SU-DHL-6 (cell line): ENCODE measurements around the gene SH3GLB2.

Source experiments
- H2AFZ ChIP-seq: fragments of 200-600 bp; sonication (generic); 2 replicates; pipeline ENCODE4 v1.6.1; 2014; ENCODE audit warnings: low read depth, mild to moderate bottlenecking, moderate library complexity, mixed read lengths, antibody characterized with exemption, low read length; ENCODE audit not compliant: severe bottlenecking
- H3F3A ChIP-seq: fragments of 200-600 bp; shearing (Covaris generic); 2 replicates; pipeline ENCODE4 v1.6.0; 2016; ENCODE audit warnings: antibody characterized with exemption, mild to moderate bottlenecking; ENCODE audit not compliant: insufficient read depth
- H3K27ac ChIP-seq: fragments of 200-600 bp; sonication (generic); 2 replicates; pipeline ENCODE4 v1.5.1; 2016; ENCODE audit warnings: low read depth, mild to moderate bottlenecking, low read length, moderate library complexity, mixed read lengths
- H3K27me3 ChIP-seq: fragments of 200-600 bp; sonication (generic), shearing (Covaris generic); 2 replicates; pipeline ENCODE4 v1.6.0; 2014; ENCODE audit warnings: mild to moderate bottlenecking, low read length
- H3K36me3 ChIP-seq: fragments of 200-600 bp; sonication (generic); 2 replicates; pipeline ENCODE4 v1.6.1; 2014; ENCODE audit warnings: mild to moderate bottlenecking, low read length, mixed read lengths
- H3K4me2 ChIP-seq: fragments of 300-600, 200-600 bp; shearing (Covaris generic), sonication (generic); 2 replicates; pipeline ENCODE4 v1.6.0; 2014; ENCODE audit warnings: low read length, low read depth, mild to moderate bottlenecking; ENCODE audit not compliant: poor library complexity, severe bottlenecking
- H3K4me3 ChIP-seq: fragments of 200-600 bp; sonication (generic); 2 replicates; pipeline ENCODE4 v1.5.1; 2014; ENCODE audit warnings: antibody characterized with exemption, low read length, mild to moderate bottlenecking, mixed read lengths; ENCODE audit not compliant: insufficient read depth, poor library complexity, severe bottlenecking
- H3K79me2 ChIP-seq: fragments of 200-600 bp; sonication (generic); 2 replicates; pipeline ENCODE4 v1.6.1; 2014; ENCODE audit warnings: mild to moderate bottlenecking, low read length, moderate library complexity; ENCODE audit not compliant: insufficient read depth
- H3K9ac ChIP-seq: fragments of 200-600 bp; sonication (generic); 2 replicates; pipeline ENCODE4 v1.7.0; 2014; ENCODE audit warnings: mild to moderate bottlenecking, low read length
- H3K9me2 ChIP-seq: fragments of 200-600 bp; sonication (generic); replicated peaks from 2 replicates; pipeline ENCODE4 v1.6.1; 2014; ENCODE audit warnings: low read length; ENCODE audit not compliant: insufficient read depth
- H3K9me3 ChIP-seq: fragments of 200-600 bp; sonication (generic); 2 replicates; pipeline ENCODE4 v1.6.1; 2014; ENCODE audit warnings: low read length, mixed read lengths; ENCODE audit not compliant: insufficient read depth
- H4K20me1 ChIP-seq: fragments of 200-600 bp; sonication (generic); 2 replicates; pipeline ENCODE4 v1.6.1; 2014; ENCODE audit warnings: low read depth, mild to moderate bottlenecking, antibody characterized with exemption, low read length, moderate library complexity, mixed read lengths
- EZH2phosphoT487 ChIP-seq: fragments of 200-600 bp; sonication (generic), shearing (Covaris generic); conservative IDR thresholded peaks from 2 replicates; pipeline ENCODE4 v1.6.1; 2018; ENCODE audit warnings: mild to moderate bottlenecking, antibody characterized with exemption, low read length, moderate library complexity, mixed read lengths
- TF ChIP-seq, protein P1 (sequence below): fragments of 200-600 bp; sonication (generic); IDR thresholded peaks from one replicate; pipeline ENCODE4 v1.5.1; 2017; ENCODE audit warnings: antibody characterized with exemption, mild to moderate bottlenecking, low read length, moderate library complexity; ENCODE audit not compliant: insufficient read depth, poor library complexity, severe bottlenecking

SH3GLB2 gene

DNA sequence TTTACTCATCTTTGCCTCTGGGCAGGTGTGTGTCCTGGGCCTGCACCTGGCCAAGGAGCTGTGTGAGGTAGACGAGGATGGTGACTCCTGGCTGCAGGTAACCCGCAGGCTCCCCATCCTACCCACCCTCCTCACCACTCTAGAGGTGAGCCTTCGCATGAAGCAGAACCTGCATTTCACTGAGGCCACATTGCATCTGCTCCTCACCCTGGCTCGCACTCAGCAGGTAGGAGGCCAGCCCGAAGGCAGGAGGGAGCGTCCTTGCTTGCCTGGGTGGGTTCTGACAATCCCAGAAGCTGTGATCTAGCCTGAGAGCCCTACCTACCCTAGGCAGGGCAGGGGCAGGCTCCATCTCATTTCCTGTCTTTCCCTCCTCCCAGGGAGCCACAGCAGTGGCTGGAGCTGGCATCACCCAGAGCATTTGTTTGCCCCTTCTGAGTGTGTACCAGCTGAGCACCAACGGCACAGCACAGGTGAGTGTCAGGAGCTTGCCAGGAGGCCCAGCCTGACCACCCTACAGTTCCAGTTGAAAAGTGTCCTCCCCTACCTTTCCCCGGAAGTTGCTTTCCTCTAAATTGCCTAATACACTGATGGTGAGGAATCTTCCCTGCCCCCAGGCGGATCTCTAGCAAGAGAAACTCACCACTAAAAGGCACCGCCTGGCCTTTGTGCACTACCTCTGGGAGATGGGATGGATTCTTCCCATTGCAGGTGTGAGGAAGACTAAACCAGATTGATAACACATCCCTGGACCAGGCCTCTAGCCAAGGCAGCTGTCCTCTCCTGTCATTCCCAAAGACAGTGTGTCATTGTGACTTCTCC, 26.4 kb downstream of the SH3GLB2 start:
- TF ChIP-seq EZH2phosphoT487 = no peak
- TF ChIP-seq, protein P1, sequence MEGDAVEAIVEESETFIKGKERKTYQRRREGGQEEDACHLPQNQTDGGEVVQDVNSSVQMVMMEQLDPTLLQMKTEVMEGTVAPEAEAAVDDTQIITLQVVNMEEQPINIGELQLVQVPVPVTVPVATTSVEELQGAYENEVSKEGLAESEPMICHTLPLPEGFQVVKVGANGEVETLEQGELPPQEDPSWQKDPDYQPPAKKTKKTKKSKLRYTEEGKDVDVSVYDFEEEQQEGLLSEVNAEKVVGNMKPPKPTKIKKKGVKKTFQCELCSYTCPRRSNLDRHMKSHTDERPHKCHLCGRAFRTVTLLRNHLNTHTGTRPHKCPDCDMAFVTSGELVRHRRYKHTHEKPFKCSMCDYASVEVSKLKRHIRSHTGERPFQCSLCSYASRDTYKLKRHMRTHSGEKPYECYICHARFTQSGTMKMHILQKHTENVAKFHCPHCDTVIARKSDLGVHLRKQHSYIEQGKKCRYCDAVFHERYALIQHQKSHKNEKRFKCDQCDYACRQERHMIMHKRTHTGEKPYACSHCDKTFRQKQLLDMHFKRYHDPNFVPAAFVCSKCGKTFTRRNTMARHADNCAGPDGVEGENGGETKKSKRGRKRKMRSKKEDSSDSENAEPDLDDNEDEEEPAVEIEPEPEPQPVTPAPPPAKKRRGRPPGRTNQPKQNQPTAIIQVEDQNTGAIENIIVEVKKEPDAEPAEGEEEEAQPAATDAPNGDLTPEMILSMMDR = no peak

DNA sequence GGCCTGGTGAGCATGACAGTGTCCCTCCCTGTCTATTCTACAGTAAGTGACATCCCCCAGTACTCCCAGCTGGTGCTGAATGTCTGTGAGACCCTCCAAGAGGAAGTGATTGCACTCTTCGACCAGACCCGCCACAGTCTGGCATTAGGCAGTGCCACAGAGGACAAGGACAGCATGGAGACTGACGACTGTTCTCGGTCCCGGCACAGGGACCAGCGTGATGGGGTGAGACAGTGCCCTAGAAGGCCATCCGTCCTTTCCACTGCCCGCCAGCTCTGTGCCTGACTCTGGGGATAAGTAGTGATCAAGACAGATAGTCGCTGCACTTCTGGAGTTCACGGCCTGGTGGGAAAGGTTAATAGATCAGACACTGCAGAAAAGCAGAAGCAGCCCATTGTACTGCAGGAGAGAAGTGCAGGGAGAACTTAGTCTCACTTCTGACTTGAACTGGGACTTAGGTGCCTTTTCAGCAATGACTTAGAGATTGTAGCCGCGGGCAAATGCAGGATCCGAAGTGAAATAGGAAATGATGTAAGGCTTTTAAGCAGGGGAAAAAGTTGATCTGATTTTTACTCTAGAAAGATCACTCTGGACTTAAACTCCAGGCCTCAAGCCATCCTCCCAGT, 28.4 kb downstream of the SH3GLB2 start:
- Histone ChIP-seq H3K9me3 (no peaks in the 10 kb centered on the region), H4K20me1 (no peaks in the 10 kb centered on the region)

More for the DNA sequence above, 26.4 kb downstream of the SH3GLB2 start:
- Histone ChIP-seq H3K36me3 (peaks cover 8% of the 10 kb centered on the region; the same call in 1 of the 2 replicates), H2AFZ (no peak overlapping the region), H3F3A (peaks cover 10% of the 10 kb centered on the region), H3K79me2 (no peaks in the 10 kb centered on the region), H3K9me3 (no peaks in the 10 kb centered on the region), H3K9ac (no peak overlapping the region), H3K4me3 (no peak overlapping the region), H3K27me3 (no peaks in the 10 kb centered on the region), H3K4me2 (no peak overlapping the region), H4K20me1 (no peaks in the 10 kb centered on the region), H3K27ac (no peak overlapping the region), H3K9me2 (no peaks in the 10 kb centered on the region)

DNA sequence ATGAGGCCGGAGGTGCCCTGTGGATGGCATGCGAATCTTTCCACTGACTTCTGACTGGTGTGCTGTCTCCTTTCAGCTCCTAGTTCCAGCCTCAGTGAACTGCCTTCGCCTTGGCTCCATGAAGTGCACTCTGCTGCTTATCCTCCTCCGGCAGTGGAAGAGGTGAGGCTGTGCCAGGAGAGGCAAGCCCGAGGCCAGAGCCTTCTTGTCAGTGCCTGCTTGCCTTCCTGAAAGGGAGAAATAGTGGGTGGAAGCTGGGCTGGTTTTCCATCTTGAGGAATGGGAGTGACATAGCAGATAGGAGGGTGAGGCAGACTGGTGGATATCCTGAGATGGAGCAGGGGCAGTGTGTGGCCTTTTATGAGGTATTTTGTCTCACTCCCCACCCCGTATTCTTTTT, 29.7 kb downstream of the SH3GLB2 start:
- TF ChIP-seq, protein P1 = no peak
- no peak for TF ChIP-seq EZH2phosphoT487
- H3K9ac ChIP-seq = no peak overlapping the region
- H3K4me3 ChIP-seq = no peak overlapping the region
- no peak overlapping the region for H2AFZ ChIP-seq
- H3F3A ChIP-seq = no peaks in the 10 kb centered on the region
- no peaks in the 10 kb centered on the region for H3K9me3 ChIP-seq
- H3K36me3 ChIP-seq = peaks cover 33% of the 10 kb centered on the region
- no peaks in the 10 kb centered on the region for H3K79me2 ChIP-seq
- no peaks in the 10 kb centered on the region for H3K27me3 ChIP-seq
- no peaks in the 10 kb centered on the region for H4K20me1 ChIP-seq
- H3K9me2 ChIP-seq = no peaks in the 10 kb centered on the region
- no peak overlapping the region for H3K27ac ChIP-seq
- no peak overlapping the region for H3K4me2 ChIP-seq

More for the DNA sequence above, 28.4 kb downstream of the SH3GLB2 start:
- Histone ChIP-seq H3K9me2 (no peaks in the 10 kb centered on the region), H3K27ac (no peak overlapping the region), H3K27me3 (no peaks in the 10 kb centered on the region), H3K79me2 (no peaks in the 10 kb centered on the region), H3K4me3 (no peak overlapping the region), H2AFZ (no peak overlapping the region), H3F3A (no peaks in the 10 kb centered on the region), H3K36me3 (peaks cover 24% of the 10 kb centered on the region; the same call in 1 of the 2 replicates), H3K4me2 (no peak overlapping the region), H3K9ac (no peak overlapping the region)
- no peak for TF ChIP-seq EZH2phosphoT487

- no peaks in the 10 kb centered on the region for H3K9me3 ChIP-seq
- H3K9me2 ChIP-seq = no peaks in the 10 kb centered on the region
- TF ChIP-seq, protein P1 = no peak
- no peak for TF ChIP-seq EZH2phosphoT487
- H3K27me3 ChIP-seq = no peaks in the 10 kb centered on the region
- H3K4me3 ChIP-seq = no peak overlapping the region
- H3K9ac ChIP-seq = no peak overlapping the region
- no peaks in the 10 kb centered on the region for H3K79me2 ChIP-seq
- H3K4me2 ChIP-seq = no peak overlapping the region
- no peaks in the 10 kb centered on the region for H4K20me1 ChIP-seq
- H2AFZ ChIP-seq = no peak overlapping the region
- no peaks in the 10 kb centered on the region for H3F3A ChIP-seq
- H3K36me3 ChIP-seq = peaks cover 34% of the 10 kb centered on the region
- no peak overlapping the region for H3K27ac ChIP-seq
Observed at GRCh38 chr9:128995791-128996190, 32.3 kb downstream of the SH3GLB2 start.
